NCI-H2029 (cell line): ENCODE measurements around the gene ADCY6.

ENCODE experiments used
- DNase-seq: peaks from one replicate; lab custom pipeline; 2025; lab: John Stamatoyannopoulos, UW

ADCY6 gene

DNA sequence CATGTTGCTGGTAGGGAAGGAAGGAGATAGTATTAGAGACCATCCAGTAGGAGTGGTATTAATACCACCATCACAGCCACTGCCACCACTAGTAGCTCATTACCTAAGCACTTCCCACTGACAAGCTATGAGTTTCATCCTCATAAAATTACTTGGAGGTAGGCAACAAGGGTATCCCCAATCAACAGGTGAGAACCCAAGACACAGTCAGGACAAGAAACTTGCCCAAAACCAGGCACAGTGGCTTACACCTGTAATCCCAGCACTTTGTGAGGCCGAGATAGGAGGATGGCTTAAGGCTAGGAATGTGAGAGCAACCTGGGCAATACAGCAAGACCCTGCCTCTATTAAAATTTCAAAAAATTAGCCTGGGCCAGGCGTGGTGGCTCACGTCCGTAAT is 5.5 kb downstream of the ADCY6 start:
- no peak for DNase-seq

DNA sequence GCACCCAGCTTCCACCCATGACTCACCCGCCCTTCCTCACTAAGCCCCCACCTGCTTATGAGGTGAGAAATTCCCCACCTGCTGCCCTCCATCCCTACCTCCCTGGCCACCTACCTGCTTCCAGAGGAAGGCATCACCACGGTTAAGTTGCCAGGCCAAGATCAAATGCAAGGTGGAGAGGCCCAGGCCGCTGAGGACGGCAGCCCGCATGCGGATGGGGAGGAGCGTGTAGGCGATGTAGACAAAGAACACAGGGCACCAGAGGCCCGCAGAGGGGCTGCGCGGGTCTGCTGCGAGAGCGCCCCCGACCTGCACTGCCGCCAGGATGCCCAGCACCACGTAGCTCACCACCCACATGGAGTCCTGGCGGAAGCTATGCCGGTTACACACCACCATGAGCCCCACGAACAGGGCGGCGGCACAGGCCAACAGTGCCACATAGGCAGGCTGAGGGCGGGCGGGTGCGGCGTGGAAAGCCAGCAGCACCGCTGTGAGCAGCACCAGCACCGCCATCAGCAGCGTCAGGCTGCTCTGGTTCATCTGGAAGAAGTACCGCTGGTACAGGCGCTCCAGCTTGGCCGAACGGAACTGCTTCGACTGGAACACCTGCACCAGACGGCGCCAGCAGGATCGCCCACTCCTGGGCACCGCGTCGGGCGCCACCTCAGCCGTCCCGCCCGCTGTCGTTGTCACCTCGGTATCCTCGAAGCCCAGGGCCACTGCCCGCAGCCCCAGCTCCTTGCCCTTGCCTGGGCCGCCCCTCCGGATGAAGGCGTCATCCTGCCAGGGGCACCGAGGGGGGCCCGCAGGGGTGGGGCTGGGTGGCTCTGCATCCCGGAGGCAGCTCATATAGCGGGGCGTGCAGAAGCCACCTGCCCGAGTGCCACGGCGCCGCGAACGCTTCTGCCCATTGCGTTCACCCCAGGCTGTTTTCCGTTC is 6.2 kb downstream of the ADCY6 start:
- DNase-seq: no peak

DNA sequence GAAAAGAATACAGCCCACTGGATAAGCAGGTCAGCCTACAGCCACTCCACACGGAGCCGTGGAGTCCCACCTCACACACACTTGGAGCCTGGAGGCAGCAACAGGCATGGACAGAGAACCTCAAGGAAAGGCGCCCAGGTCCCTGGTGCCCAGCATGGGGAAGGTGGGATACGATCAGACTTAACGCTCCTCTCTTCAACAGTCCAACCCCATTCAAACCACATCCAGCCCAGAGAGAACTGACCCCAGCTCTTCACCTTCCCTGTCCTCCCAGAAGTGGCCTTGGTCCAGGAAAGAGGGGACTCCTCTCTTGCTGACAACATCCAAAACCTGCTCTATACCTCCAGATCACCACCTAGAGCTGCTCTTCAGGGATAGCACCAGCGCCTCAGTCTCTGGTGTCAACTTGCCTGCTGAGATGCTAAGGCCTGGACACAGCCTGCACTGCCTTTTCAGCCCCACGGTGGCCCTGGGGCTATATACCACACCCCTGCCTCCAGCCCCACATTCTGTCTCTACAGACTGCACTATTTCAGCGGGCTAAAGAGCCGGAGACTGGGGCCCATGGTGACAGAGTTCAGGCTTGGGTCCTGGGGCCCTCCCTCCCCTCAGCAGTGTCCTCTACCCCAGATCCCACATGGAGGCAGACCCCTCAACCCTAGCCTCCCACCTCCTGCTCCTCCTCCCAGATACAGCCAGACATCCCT is 7.0 kb downstream of the ADCY6 start:
- no peak for DNase-seq

DNA sequence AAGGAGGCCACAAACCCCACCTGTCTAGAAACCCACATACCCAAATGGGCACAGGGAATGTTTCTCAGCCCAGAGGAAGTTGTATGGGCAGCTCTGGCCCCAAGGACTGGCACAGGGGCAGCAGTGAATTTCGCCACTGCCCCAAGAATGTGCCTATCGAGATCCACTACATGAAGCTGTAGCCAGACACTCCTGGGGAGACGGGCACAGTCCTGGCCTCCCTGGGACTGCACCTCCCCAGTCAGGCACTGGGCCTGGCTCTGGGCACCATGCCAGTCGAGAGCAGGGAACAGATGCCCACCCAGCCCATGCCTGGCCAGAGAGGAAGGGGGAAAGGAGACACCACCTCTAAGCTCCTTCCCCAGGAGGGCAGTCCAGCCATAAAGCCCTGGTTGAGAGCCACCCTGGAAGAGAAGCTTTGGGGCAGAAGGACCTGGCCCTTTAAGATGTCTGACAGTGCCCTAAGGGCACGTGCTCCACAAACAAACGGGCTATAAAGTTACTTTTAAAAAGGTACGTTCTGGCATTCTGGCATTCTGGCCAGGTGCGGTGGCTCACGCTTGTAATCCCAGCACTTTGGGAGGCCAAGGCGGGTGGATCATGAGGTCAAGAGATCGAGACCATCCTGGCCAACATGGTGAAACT is 8.4 kb downstream of the ADCY6 start:
- no peak for DNase-seq

DNA sequence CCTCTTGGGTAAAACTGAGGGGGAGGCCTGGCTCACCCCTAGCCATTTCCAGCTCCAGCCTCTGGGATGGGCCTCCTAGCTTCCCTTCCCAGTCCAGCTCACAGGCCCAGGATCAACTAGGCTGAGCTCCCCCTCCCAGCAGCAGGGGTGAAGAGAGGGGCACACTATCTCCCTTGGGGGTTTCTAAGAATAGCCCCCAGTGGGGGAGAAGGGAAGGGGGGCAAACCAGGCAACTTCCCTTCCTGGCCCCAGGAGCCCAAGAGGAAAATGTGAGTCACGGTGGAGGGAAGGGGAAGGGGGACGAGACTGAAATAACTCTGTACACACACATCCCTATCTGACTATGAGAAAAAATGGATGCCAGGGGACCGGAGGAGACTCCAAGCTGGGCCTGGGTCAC is 9.0 kb downstream of the ADCY6 start:
- DNase-seq: no peak

DNA sequence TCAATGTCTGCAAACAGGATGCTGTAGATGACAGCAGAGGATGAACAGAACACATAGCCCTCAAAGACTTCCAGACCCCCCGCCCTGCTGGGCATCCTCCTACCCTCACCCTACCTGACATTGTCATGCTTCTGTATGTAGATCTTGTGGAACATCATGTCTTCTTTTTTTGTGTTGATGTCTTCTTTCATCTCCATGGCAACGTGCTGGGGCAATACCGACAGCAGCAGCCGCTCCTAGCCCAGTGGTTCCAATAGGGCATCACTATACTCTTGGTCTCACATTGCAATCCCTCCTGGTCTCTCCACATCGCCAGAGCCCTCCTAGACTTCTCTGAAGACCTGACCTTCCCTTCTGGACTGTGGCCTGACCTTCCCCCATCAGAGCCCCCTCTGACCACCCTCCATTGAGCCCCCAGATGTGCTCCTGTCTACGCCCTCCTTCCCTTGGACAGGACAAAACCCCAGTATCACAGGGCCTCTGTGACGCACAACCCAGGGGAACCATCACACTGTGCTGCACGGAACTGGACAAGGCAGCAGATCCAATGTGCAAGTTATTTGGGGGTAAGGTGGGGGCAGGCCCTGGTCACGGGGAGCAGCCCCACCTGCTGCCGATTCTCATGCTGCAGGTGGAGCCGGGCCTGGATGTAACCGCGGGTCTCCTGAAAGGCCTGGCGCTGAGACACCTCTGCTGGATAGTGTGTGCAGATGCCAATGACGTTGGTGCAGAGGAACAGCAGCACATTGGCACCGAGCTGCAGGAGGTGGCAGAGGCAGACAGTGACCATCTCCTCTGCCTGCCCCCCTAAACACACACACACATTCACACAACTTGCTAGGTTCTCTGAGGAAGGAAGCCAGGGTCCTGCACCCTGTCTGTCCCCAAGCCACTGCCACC is 11.1 kb downstream of the ADCY6 start:
- DNase-seq: no peak

DNA sequence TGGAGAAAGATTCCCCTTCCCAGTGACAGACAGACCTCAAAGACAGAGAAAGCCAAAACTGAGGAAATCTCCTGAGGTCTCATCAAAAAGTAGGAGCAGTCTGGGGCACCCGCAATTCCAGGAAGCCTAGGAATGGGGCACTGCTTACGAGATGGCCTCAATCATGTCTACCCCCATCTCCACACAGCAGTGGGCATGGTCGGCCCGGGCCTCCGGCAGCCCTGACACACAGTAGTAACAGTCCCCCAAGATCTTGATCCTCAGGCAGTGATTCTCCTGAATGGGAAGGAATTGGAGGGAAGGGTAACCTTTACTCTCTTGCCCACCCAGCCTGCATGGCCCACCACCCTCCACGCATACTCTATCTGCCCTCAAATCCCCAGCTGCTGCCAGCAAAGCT is 11.9 kb downstream of the ADCY6 start:
- DNase-seq: no peak

DNA sequence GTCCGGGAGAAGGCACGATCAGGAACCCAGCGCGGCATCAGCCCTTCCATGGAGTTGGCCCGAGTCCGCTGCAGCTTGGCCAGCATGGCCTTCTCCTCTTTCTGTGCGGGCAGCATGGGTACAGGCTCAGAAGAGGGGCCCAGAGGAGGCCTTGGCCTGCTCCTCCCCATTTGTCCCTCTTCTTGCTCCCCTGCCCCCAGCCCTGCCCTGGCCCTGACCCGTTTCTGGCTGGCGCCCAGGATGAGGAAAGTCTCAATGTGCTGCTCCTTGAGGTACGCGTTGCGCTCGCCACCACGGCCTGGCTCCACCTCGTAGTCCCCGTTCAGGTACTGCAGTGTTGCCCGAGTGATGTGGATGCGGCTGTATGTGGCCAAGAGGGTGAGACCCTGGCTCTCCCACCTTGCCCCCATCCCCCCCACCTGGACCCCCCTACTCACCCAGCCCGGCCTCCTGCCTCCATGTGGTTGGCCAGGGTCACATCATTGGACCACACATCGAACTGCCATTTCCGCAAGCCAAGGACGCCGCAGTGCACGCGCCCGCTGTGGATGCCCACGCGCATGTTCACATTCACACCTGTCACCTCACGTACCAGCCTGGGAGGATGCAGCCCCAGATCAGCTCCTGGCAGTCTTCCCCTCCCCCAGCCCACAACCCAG is 12.8 kb downstream of the ADCY6 start:
- DNase-seq: no peak

DNA sequence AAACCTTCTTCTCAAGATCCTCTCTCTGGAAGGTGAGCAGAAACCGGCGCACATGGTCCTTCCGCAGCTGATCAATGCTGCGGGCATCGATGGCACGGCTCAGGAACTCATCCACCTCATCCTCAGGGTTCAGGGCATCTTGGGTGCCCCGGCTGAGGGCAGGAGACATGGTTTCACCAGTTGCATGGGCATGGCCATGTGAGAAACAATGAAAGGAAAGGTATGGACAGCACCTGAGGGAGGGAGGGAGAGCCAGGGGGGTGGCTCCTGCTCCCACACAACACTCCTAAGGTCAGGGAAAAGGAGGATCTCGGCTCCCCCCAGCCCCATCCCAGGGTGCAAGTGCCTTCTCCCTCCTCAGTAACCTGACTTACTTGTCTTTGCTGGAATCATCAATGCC is 13.6 kb downstream of the ADCY6 start:
- no peak for DNase-seq

DNA sequence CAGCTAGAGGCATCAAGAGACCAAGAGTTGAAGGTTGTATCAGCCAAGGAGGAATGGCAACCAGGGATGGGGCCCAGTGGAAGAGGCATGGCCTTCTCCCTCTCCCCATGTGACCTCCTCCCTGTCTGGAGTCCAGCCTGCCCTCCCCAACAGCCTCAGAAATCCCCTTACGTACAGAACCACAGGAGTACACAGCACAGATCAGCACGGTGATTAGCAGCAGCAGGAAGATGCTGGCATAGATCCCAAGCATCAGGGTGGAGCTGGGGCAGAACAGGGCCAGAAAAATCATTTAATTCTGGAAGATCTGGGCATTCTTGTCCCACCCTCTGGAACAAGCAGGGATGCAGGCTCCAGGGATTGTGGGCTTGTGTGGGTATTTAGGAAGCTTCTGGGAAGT is 14.4 kb downstream of the ADCY6 start:
- no peak for DNase-seq

DNA sequence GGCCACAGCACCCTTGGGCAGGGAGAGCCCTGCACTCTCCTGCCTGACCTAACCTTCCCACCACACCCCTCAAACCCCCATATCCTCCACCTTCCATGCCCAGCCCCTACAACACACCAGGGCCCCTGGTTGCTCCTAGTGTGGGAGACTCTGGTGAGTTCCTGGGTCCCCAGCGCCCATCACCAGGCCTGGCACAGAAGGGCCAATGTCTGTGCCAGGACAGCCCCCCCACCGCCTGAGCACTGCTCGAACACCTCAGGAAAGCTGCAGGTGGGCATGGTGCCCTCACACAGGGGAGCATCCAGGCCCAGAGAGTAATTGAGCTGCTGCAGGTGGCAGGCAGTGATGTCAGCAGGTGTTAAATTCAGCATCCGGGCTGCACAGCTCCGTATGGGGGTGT is 15.2 kb downstream of the ADCY6 start:
- DNase-seq: no peak

DNA sequence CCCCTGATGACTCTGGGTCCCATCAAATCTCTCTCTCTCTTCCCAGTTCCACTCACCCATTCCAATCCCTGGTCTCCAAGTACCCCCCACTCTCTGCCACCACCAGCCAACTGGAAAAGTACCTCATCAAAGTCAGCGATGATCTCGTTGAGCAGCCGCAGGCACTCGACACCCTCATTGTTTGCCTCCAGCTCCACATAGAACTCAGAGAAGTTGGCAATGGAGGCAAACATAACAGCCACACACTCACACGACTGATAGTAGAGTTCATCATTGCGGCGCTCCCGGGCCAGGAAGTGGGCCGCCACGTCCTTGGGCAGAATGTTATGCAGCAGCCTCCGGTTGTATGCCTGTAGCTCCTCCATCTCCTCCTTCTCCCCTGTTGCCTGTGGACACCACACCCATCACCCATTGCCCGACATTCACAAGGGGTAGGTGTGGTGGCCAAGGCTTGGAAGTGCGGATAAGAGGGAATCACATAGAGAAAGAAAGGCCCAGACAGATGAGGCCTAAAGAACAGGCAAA is 17.2 kb downstream of the ADCY6 start:
- DNase-seq: no peak

DNA sequence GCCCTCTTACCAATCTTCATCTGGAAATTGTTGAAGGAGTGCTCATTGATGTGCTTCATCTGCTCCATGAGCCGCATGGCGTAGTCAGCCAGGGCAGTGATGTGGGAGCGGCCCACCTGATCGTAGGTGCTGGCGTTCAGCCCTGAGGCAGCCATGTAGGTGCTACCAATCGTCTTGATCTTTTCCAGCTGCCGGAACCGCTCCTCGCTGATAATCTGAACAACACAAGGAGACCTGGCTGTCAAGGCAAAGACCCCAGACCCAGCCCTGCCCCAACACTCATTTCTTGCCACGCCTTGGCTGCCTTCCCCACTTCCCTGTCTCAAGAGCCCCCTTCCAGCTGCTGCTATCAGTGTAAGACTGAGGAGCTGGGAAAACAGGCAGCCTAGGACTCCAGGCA is 18.1 kb downstream of the ADCY6 start:
- no peak for DNase-seq

DNA sequence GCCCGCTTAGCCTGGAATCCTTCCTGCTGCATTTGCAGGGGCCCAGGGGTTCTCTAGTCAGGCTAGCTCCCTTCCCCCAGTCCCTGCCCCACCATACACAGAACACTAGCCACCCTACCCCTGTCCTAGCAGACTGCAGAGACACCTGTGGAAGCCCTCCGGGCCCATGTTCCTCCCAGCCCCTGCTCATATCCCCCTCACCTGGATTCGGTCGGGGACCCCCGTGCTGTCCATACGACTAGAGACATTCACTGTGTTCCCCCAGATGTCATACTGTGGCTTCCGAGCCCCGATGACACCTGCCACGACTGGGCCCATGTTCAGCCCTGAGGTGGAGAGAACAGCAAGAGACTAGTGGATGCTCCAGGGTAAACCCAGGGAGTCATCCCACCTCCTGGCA is 20.2 kb downstream of the ADCY6 start:
- DNase-seq: no peak

DNA sequence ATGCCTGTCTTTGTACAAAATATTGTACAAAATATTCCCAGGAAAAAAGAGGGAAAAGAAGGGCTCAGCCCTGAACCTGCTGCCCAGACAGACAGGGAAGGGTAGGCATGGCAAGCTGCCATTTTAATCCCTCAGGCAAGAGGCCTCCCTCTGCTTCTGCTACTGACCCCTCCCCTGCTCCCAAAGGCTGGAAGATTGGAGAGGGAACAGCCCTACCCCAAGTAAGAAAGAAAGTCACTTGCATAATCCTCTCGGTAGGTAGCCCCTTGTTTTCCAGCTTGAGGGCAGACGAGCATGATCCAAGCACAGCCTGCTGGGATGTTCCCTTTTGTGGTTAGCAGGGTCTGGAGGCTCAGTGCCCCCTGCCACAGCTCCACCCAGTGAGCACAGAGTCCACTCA is 20.7 kb downstream of the ADCY6 start:
- DNase-seq: no peak

DNA sequence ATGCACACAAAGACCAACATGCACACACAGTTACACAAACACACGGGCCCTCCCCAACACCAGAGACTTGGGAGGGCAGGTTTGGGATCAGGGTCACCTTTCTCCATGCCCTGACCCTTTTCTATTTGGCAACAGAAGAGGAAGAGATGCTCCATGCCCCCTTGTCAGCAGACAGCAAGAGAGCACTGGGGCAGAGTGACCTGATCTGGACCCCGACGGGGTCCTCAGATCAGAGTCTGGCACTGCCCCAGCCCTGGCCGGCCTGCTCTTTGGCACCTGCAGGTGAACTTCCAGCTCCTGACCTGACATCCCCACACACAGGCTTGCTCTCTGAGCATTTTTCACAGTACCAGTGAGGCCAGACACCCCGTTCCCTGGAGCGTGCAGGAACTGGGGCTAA is 21.4 kb downstream of the ADCY6 start:
- no peak for DNase-seq

DNA sequence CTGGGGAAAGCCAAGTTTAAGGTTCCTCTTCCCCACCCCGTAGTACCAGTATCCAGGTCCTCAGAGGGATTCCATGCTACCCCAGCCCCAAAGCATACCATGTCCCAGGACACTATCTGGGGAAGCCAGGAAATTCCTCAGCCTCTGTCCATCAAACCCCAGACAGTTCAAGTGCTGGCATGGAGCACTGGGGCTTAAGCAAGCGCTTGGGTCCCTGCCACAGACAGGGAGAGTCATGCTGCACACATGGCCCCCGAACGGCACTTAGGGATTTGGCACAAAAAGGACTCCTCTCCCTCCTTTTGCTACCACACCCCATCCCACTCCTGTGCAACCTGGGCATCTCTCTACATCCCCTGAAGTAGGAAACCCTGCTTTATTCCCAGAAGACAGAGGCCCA is 21.8 kb downstream of the ADCY6 start:
- no peak for DNase-seq

DNA sequence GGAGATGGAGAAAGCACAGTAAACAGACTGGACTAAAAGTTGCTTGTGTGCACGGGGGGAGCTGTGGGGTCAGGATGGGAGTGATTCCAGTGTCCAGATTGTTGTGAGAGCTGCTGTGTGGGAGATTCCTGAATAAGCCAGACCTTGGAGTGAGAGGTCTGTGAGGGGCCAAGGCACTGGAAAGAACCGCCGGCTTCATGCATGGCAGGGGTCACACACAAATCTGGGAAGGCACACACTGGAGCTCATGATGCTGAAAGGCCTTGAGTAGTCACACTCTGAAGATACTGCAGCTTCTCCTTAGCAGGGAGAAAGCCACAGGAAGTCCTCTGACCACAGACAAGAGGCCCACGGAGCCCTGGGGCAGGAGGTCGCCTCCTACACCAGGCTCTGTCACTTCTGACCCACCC is 23.1 kb downstream of the ADCY6 start:
- no peak for DNase-seq

DNA sequence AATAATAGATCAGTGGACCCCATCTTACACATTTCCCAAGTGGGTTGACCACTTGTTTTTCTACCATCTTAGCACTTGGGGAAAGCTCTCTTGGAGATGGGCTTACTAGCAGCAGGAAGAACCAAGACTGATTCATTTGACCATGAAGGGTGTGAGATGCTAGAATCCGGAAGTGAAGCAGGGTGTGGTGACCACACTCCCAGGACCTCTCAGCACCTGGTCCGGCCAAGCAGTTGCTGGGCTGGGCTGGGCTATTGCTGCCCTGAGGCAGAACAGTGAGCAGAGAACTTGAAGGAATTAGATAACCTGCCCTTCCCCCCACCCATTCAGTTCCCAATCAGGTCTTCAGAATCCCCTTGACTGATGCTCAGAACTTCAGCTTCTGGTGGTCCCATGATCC is 24.4 kb downstream of the ADCY6 start:
- no peak for DNase-seq

DNA sequence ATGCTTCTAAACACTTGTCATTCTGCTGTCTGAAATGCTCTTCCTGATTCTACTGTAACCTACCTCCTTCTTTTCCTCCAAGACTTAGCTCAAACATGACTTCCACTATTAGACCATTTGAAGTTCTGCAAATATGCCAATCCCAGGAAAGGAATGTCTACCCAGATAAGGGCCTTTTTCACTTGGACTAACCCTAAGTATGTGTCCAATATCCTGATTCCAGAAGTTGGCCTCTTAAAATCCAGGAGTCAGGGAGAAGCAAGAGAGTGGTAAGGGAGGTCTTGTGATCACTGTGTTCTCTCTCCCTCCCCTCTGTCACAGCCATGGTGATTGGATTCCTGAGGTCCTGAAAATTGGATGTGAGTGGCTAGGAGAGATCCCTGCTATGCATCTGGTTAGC is 30.2 kb downstream of the ADCY6 start:
- DNase-seq: no peak

DNA sequence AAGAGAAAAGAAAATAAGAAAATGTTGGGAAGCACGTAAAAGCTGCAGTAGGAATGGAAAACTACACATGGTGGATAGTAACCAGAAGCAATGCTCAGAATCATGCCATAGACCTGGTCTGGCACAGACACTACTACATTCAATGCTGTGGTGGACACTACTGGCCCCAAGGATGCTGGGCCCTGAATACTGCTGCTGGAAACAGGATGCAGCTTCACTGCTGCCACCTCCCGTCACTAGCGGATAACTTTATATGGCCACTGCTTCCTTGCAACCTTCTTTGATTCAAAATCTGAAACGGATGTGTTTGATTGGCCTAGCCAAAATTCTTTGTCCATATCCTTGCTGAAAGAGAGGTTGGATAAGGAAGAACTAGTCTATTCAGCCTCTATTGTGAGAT is 30.7 kb downstream of the ADCY6 start:
- no peak for DNase-seq
